ENCODE results near the gene CPLANE2. TPM values are rescaled to one million over a fixed set of nuclear protein-coding genes. Genes with fewer than 3 reads are reported as not detected.

CPLANE2 gene
- total RNA-seq, 1 experiment from 2014 or later, result 4.5 TPM

DNA sequence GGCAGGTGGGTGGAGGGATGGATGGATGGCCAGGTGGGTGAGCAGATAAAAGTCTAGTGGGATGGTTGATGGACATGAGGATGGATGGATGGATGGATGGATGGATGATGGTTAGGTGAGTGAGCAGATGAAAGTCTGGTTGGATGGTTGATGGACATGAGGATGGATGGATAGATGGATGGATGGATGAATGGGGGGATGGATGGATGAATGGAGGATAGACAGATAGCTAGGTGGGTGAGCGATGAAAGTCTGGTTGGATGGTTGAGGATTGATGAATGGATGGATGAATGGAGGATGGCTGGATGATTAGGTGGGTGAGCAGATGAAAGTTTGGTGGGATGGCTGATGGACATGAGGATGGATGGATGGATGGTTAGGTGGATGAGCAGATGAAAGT is 15.5 kb downstream of the CPLANE2 start:
- Histone ChIP-seq H3K4me1 (replicated peaks; ENCODE audit: insufficient read depth) (0 out of 2 replicates have a peak, but pooled peaks cover 6% of the 10 kb centered on the region), H3K4me2 (no peak overlapping the region), H3K9me3 (ENCODE audit: insufficient read depth, low read depth) (no peaks in the 10 kb centered on the region), H3K79me2 (ENCODE audit: low read depth) (no peaks in the 10 kb centered on the region), H3K36me3 (ENCODE audit: low read depth) (no peaks in the 10 kb centered on the region), H3K27ac (no peak overlapping the region), H3F3A (ENCODE audit: insufficient read depth, low read depth) (no peaks in the 10 kb centered on the region), H3K9me2 (ENCODE audit: insufficient read depth) (no peaks in the 10 kb centered on the region), H3K4me3 (no peak overlapping the region), H3K27me3 (ENCODE audit: insufficient read depth, low read depth) (no peaks in the 10 kb centered on the region), H2AFZ (no peak overlapping the region), H4K20me1 (ENCODE audit: insufficient read depth) (no peaks in the 10 kb centered on the region)
- DNase-seq, result no peak
- BruUV-seq (replicated peaks), result no TSS peak
- TF ChIP-seq EZH2 (IDR thresholded peaks at IDR 0.05; ENCODE audit: low read depth), result no peak
- no peak for TF ChIP-seq CTCF (conservative IDR thresholded peaks at IDR 0.05)
- intact Hi-C loops (cut with micrococcal nuclease; ENCODE audit: unreplicated experiment), result no loop called here
- ChIA-PET CTCF (no interaction called here), POLR2A (ENCODE audit: unreplicated experiment) (no interaction called here)

DNA sequence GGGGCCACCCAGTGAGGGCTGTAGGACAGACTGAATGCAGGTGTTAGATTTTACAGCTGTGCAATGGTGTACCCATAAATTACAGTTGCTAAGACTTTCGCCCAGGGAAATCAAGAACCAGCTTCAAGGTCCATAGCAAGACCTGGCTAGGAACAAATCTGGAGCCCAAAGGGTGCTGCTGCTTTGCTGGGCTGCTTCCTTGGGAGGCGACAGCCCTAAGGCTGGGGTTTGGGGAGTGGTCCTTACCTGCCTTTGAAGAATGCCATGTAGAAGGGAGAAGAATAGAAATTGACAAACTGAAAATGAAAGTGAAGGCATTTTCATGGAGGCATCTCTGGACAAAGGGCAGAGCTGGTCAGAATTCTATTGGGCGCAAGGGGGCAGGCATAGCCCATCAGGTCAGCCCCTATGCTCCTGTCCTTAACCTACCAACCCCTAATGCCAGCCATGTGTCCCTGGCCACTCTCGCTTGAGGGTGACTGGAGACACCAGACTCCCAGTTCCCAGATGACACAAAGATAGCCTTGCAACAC is 16.9 kb downstream of the CPLANE2 start:
- ChIA-PET CTCF (no interaction called here), POLR2A (ENCODE audit: unreplicated experiment) (interaction anchor here (0.6 kb wide), 1 partner anchor 13 kb away, joined by 5 read pairs; no protein-coding TSS in a partner anchor)
- Histone ChIP-seq H3K9me2 (ENCODE audit: insufficient read depth) (no peaks in the 10 kb centered on the region), H3K4me3 (no peak overlapping the region), H3K27ac (no peak overlapping the region), H3K27me3 (ENCODE audit: insufficient read depth, low read depth) (no peaks in the 10 kb centered on the region), H4K20me1 (ENCODE audit: insufficient read depth) (no peaks in the 10 kb centered on the region), H3F3A (ENCODE audit: insufficient read depth, low read depth) (peaks cover 3% of the 10 kb centered on the region; the same call in 1 of the 2 replicates), H3K9me3 (ENCODE audit: insufficient read depth, low read depth) (no peaks in the 10 kb centered on the region), H3K4me2 (no peak overlapping the region), H3K79me2 (ENCODE audit: low read depth) (no peaks in the 10 kb centered on the region), H2AFZ (no peak overlapping the region), H3K4me1 (replicated peaks; ENCODE audit: insufficient read depth) (0 out of 2 replicates have a peak, but pooled peaks cover 9% of the 10 kb centered on the region), H3K36me3 (ENCODE audit: low read depth) (no peaks in the 10 kb centered on the region)
- TF ChIP-seq CTCF (conservative IDR thresholded peaks at IDR 0.05) (no peak), EZH2 (IDR thresholded peaks at IDR 0.05; ENCODE audit: low read depth) (no peak)
- intact Hi-C loops (cut with micrococcal nuclease; ENCODE audit: unreplicated experiment), result no loop called here
- BruUV-seq (replicated peaks), result no TSS peak
- no peak for DNase-seq

DNA sequence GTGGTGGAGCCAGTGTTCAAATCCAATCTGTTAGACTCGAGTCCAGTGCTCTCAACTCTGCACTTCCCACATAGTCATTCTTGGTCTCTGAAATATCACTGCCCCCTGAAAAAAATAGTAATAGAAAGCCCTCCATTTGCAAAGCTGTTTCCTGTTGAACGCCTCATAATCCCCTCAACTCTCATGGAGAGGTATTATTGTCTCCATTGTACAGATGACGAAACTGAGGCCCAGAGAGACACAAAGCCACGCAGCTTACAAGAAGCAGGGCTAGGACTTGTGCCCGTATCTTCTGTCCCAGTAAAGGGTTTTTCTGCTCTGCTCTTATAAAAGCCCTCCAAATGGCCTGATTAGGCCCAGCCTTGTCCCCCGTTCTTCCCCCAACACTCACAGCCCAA is 18.3 kb downstream of the CPLANE2 start:
- Histone ChIP-seq H3K27ac (no peak overlapping the region), H3K36me3 (ENCODE audit: low read depth) (no peaks in the 10 kb centered on the region), H3K4me1 (replicated peaks; ENCODE audit: insufficient read depth) (0 out of 2 replicates have a peak, but pooled peaks cover 9% of the 10 kb centered on the region), H3K4me3 (no peak overlapping the region), H3K79me2 (ENCODE audit: low read depth) (no peaks in the 10 kb centered on the region), H2AFZ (no peak overlapping the region), H3K4me2 (no peak overlapping the region), H3F3A (ENCODE audit: insufficient read depth, low read depth) (peaks cover 3% of the 10 kb centered on the region; the same call in 1 of the 2 replicates), H3K27me3 (ENCODE audit: insufficient read depth, low read depth) (no peaks in the 10 kb centered on the region), H3K9me3 (ENCODE audit: insufficient read depth, low read depth) (no peaks in the 10 kb centered on the region), H3K9me2 (ENCODE audit: insufficient read depth) (no peaks in the 10 kb centered on the region), H4K20me1 (ENCODE audit: insufficient read depth) (no peaks in the 10 kb centered on the region)
- no peak for DNase-seq
- POLR2A ChIA-PET (ENCODE audit: unreplicated experiment), result no interaction called here
- no peak for TF ChIP-seq EZH2 (IDR thresholded peaks at IDR 0.05; ENCODE audit: low read depth)
- no peak for TF ChIP-seq CTCF (conservative IDR thresholded peaks at IDR 0.05)
- intact Hi-C loops (cut with micrococcal nuclease; ENCODE audit: unreplicated experiment), result no loop called here
- BruUV-seq (replicated peaks), result no TSS peak
- CTCF ChIA-PET, result no interaction called here
